Middle frontal gyrus (tissue), 1 donor: Measurements from ENCODE around the gene ATXN7L3.

Experiments used
- DNase-seq: peaks from one replicate; pipeline ENCODE4 v3.0.0-alpha.2; 2015; ENCODE audit warnings: low spot score; ENCODE audit errors: extremely low spot score

The ATXN7L3 gene

DNA sequence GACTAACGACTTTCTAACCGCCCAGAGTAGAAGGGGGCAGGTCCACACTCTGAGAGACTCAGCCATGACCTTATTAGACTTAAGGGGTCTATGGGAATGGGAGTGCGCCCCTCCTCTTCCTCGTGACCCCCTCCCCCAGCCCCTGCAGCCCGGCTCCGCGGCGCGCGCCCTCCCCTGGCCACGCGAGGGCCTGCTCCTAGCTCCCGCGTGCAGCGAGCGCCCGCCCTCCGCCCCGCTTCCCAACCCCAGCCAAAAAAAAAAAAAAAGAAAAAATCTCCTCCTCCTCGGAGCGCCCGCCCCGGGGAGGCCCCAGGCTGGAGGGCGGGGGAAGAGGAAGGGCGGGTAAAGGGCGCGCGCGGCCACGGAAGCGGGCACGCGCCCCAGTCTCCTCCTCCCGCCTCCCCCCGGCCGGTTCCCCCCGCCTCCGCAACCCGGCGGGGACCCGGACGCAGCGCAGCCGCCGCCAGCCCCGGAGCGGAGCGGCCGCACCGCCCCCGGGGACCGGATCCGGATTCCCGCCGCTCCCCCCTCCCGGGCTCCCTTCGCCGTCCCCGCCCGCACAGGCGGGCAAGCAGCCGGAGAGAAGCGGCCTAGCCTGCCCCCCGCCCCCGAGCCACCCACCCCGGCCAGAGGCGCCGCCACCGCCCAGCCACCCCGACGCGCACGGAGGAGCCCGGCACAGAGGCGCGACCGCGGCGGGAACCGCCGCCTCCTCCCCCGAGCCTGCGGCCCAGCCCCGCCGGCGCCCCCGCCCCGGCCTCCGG lies 18.8 kb upstream of the ATXN7L3 start:
- peak; percentile 79 for DNase-seq

DNA sequence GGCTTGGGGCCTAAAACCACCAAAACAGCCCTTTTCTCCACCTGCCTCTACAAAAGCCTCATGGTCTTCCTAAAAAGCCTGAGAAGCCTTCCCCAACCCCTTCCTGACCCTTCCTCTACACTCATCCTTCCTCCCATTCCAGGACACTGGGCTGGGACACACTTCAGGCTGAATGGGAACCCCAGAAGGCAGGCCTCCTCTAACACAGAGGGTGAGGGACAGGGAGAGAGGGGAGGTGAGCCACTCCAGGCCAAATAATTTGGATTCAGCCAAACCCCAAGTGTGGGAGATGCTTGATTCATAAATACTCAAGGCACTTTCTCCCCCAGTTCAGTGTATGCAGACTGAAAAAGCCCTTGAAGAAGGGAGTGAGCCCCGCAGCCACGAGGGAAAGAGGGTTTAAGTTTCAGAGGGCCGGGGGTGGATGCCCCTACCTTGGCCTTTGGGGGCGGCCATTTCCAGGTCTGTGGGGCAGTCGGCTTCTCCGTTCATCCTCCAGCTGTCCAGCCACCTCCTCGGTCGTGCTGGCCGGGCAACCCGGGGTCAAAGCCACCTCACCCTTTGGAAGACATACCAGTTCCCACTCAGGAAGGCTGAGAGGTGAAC lies 18.2 kb upstream of the ATXN7L3 start:
- DNase-seq: no peak

DNA sequence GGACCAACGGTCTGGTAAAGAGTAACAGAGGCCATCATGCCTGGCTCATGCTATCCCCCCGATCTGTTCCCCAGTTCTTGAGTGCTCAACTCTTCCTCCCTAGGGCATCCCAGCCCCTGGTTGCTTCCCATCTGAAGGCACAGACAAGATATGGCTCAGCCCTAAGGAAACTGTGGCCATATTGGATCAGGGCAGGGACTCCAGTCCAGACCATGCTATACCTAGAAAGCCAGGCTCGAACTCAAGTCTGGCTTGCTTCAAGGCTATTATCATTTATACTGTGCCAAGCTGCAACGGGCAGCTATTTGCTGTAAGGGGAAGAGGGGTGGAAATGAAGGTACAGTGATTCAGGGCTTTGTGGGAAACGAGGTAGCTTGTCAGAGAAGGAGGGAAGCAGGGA lies 17.0 kb upstream of the ATXN7L3 start:
- no peak for DNase-seq

DNA sequence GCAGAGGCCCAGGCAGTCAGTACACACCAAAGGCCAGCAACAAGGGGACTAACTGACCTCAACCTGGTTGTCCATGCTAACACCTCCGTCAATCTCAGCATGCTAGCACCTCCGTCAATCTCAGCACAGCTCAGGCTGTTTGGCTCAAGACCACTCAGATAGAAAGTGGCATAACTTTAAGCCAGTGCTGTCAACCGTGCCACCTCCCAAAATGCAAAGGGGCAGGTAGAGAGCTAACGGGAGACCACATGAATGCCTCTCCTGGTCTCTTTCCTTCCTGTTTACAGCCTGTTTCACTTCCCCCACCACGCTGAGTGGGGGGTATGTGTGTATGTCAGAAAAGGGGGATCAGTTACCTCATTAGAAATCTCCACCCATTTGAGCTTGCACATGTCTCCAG lies 16.5 kb upstream of the ATXN7L3 start:
- no peak for DNase-seq

DNA sequence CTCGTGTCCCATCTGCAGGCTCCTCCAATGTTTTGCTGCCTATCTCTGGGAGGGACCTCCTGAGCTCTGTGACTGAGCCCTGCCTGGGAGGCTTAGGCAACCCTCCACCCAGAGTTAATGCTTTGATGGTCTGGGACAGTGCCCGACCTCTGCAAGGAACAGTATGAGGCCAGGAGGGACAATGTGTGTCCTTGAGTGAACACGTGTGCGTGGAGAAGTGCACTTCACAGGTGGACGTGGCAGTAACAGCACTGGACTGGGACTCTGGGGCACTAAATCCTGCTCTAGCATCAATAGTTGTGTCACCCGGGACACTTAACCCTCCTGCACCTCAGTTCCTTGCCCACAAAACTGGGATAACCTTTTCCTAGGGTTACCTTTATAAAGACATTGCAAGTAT lies 15.2 kb upstream of the ATXN7L3 start:
- DNase-seq: no peak

DNA sequence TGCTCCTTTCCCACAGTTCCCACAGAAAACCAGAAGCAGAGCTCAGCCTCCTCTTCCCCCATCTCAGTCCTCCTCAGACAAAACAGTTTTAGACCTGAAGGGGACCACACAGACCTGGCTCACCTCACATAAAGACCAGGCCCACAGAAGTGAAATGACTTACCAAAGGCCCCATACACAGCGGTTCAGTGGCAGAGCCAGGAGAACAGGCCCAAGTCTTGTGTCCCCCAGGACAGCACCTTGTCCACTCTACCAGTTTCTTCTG lies 14.5 kb upstream of the ATXN7L3 start:
- DNase-seq: no peak

DNA sequence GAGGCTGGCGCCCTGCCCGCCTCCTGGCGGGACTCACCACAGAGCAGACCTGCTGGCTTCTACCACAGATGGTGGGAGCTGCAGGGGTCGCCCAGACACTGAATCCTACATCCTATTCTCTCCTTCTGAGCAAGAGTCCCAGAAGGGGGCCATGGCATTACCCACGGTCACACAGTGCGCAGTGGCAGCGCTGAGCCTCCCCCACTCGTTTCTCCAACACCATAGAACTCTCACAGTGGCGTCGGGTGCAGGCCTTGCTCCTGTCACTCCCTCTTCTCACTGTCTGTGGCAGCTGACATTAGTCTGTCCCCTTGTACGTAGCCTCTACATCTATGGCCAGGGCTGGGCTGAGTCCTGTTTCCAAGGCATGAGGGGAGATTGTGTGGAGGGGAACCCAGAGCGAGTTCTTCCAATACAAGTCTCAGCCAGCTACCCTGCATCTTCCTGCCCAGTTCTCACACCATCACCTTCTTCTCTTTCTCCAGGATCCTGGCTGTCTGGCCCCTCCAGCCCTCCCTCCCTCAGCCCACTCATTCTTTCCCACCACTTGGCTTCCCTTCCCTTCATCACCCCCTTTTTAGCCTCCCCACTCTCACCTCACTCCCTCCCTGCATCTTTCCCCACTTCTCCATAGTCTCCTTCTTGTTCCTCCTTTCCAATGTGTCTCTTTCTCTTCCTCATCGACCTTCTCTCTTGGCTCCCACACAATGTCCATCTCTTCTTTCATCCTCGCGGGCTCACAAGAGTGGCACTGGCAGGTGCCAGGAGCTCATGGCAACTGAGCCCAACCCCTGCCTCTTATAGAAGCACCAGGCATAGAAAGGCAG lies 13.9 kb upstream of the ATXN7L3 start:
- DNase-seq: no peak

DNA sequence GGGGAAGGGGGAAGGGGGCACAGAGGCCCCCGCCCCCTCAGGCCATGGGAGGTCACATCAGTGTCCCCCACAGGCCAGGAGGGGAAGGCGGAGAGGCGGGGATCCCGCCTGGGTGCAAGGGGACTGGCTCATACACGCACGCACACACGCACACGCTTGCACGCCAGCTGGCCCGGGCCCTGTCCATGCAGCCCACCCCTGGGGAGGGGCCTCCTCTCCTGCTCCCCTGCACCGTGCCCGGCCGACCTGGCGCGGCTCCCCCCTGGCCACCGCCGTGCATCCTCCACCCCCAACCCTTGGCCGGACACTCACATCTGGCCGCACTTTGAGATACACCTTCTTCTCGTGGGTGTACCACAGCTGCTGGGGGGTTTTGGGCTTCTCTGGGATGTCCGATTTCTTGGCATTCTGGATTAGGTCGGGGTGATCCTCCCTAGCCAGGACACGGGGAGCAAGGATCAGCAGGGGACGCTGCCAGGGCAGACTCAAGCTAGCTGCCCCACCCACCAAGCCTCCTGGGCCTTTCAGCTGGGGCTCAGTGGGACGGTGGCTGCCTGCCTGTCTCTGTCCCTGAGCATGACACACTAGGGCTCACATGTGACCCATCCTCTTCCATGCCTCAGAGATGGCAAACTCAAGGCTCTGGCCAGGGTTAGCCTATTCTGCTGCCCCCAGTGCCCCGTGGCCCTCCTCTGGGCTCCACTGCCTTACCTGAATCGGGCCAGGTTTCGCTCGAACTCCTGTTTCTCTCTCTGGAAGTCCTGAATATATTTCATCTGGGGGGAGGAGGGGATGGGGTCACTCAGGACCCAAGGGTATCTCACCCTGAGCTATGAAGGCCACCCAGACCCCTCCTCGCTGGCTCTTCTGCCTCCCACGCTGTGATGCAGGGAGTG lies 13.1 kb upstream of the ATXN7L3 start:
- no peak for DNase-seq

DNA sequence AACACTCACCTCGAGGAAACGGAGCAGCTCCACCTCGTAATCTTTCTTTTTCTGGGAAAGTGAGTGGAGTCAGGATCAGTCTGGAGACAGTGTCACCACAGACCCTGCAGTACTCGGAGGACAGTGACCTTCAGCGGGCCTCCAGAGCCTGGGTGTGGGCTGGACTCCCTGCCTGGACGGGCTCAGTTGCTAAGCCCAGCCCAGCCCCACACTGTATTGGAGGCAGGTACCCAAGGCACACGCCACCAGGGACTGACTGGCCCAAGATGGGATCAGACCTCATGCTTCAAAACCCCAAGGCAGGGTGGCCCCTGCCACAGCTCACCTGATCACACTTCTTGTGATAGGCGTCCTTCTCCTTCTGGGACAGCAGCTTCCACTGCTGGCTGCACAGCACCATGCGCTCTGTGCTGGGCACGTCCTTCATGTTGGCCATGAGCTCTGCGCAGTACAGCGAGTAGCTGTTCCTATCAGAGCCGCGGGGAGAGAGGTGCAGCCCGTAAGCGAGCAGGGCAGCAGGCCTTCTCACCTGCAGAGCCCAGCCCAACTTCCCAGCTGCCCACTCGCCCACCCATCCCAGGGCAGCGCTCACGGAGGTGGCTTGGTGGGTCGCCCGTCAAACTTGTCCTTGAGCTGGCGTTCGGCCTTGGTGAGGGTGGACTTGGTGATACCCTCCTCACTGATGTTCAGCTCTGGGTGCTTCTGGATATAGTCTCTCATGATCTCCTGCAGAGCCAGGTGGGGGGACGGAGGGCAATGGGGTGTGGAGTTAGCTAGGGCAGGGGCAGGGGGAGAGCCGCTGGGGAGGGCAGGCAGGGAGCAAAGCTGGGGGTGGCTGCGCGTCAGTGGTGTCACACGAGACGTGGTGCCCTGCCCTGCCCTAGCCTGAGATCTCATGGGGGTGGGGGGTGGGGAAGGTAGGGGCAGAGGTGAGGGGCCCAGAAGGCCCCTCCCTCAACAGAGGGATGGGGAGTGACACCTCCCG lies 11.9 kb upstream of the ATXN7L3 start:
- DNase-seq: no peak

DNA sequence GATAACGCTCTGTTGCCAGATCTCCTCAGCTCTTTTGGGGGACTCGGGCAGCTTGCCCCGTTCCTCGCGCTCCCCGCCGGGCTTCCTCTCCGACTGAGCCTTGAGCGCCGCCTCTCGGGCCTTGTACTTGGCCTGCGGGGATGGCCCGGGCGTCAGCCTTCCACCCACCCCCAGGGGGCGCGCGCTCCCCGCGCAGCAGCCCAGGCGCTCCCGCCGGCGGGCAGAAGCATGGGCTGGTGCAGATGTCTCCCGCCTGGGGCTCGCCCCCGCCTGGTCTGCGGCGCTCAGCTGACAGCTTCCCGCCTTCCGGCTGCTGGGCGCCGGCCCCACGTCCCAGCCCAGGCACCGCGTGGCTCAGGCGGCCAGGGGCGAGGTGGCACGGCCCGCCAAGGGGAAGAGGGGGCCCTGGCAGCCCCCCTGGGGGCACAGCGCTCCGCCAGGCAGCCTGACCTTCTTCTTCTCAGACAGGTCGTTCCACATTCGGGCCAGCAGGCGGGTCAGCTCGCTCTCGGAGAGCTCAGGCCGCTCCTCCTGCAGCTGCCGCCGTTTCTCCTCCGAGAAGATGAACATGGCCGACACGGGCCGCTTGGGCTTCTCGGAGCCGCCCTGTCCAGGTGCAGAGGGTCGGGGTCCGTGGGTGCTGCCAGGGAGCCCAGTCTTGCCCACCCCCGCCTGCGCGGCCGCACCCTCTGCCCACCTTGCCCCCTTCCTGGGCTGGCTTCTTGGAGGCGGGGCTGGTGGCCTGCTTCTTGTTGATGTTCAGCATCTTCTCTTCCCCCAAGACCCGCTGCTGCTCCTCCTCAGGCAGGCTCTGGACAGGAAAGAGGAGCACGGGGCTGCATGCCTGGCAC lies 10.9 kb upstream of the ATXN7L3 start:
- peak; percentile 75 for DNase-seq

DNA sequence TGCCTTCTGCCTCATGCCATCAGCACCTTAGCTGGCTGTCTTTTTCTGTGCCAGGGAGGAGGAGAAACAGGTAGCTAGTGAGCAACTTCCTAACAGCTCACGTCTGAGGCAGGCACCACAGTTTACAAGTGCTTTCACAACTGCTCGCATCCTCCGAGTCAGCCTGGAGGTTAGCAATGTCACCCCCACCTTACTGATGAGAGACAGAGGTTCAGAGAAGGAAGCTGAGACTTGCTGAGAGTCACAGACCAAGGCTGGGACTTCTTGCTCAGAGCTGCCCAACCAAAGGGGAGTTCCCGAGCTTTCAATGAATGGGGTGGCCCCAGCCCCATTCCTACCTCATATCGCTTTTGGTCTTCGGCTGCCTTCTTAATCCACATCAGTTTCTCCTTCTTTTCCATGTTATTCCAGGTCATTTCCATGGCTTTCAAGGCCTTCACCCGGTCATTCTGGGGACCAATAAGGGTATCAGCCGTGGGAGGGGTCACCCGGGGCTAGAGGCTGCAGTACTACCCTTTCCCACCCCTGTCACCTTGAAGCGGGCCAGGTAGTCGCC lies 10.2 kb upstream of the ATXN7L3 start:
- DNase-seq: no peak

DNA sequence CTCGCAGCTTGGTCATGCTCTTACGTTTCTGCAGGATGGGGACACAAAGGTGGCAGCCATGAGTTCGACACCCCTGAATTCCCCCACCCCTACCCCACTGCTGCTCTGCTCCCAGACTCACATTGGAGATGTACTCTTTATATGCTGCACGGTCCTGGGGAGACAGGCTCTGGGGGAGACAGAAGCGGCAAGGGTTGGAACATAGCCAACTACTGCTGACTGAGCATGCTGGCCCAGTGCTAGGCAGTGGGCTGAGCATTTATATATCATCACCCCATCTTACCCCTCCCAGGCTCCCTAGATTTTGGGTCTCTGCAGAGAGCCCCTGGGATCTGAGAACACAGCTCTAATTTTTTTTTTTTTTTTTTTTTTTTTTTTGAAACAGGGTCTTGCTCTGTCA lies 8.1 kb upstream of the ATXN7L3 start:
- DNase-seq: no peak

DNA sequence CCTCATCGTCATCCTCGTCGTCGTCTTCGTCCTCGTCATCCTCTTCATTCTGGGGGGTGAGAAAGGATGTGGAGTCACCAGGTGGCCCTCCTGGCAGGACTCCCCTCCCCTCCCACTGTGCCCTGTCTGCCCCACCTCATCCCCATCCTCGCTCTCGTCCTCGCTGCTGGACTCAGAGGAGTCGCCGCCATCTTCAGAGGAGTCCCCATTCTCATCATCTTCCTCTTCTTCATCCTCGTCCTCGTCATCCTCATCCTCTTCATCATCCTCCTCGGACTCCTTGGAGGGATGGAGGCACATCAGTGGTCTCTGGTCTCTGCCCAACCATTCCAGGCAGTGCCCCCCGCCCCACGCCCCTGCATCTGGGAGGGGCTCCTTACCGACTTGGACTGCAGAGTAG lies 7.6 kb upstream of the ATXN7L3 start:
- no peak for DNase-seq

DNA sequence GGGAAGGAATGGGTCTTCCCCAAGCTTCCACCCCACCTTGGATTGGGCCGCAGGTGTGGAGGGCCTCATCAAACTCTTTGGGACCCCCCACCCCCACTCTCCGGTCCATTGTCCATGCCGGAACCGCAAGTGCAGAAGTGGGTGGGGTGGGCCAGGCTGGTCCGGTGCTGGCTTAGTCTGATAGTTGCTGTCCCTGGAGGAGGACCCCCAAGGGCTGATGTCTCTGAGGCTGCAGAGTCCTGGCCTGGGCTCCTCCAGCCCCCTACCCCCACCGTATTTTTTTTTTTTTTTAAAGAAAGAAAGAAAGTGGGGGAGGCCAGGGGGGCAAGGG lies 7.1 kb upstream of the ATXN7L3 start:
- DNase-seq: no peak

DNA sequence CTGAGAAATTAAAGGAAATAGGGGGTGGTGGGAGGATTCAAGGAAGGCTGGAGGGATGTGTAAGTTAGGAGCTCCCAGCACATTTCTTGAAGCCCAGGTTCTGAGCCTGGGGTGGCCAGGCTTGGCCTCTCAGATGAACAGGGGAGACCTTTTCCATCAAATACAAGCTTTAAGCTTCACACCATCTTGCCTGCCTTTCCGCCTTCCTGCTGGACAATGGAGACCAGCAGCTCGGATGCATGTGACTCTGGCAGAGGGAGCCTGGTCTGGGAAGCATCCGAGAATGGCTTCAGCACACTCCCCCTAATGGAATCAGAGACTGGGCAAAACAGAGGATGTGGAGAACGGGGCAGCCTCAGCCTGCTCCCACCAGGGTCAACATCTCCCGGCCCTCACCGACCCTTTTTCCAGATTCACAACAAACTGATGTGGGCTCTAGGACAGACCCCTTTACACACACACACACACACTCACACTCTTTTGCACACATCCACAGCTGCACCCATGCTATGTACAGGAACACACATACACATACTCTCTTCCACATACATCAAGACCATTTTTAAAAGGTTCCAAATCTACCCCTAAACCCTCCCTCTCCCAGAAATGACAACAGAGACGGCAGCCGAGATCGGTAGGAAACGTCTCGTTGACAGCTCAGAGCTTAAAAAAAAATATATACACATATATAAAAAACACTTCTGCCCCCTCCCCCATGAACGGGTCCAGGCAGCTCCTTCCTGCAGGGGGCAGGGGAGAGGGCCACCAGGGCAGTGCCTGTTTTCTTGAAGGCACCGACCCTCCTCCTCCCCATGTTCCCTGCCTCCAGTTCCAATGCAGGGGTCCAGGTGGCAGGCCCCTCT lies 6.5 kb upstream of the ATXN7L3 start:
- no peak for DNase-seq

DNA sequence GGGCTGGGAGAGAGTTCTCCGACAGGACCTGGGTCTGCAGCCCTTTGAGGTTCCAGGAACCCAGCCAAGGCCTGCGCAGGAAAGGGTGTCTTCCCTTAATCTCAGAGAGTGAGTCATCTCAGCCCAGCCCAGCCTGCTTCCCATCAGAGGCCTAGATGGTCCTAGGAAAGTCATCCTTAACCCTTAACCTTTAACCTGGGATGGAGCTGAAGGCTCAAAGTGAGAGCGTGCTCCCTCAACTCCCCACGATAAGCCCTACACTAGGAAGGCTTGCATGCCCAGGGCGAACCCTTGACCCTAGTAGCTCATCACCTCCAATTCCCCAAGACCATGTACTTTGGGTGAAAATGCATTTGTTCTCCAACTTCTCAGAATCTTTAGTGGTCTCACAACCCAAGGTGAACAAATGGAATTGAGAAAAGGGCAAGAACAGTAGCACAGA lies 4.8 kb upstream of the ATXN7L3 start:
- DNase-seq: no peak

DNA sequence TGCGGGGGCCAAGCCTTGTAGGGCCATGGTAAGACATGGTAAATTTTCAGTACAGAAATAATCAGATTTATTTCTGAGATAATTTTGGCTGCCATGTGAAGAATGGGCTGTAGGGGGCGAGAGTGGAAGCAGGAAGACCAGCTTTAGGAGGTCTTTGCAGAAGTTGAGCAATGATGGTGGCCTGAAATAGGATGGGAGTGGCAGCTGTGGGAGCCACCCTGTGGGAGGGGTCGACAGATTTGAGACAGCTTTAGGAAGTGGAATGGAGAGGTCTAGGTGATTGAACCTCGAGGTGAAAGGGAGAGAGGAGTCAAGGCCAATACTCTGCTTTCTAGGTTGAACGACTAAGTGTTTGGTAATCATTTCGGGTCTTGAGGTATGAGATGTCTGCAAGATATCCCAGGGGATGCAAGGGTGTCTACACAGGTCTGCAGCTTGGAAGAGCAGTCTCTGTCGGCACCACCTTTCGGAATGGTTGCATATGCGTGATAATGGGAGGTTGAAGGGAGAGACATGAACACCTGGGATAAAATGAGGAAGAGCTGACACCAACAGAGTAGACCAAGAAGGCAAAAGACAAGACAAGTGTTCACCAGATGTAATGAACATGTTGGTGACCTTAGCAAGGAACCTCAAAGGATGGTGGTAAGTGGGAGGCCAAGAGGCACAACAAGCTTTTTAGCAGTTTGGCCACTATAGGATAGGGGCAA lies 4.2 kb upstream of the ATXN7L3 start:
- no peak for DNase-seq

DNA sequence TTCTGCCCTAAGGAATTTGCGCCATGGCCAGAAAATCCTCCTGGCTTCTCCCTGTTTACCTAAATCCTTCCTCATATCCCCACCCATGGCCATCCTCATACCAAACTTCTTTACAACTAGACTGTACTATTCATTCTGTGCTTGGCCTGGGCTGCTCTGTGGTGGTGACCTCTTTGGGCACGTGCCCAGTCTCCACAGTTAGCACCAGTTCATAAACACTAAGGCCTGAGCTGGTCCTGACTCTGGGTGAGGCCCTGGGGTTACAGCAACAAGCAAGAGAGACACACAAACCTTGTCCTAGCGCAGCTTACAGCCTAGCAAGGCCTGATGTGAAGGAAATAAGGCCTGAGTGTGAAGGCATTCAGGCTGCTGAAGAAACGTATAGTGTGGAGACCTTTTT lies 3.1 kb upstream of the ATXN7L3 start:
- DNase-seq: no peak
